SK-N-MC (cell line): ENCODE results near the gene CHM.
"Not testable (repeated sequence)": the region's sequence is repeated elsewhere in the genome, so short reads cannot be mapped to it uniquely, and the experiment has no call there.

Experiments used
- DNase-seq: peaks from one replicate; pipeline ENCODE4 v3.0.0-alpha.2; 2011; ENCODE audit warnings: low read depth, low spot score
- H3K27ac ChIP-seq: fragments of 200-600 bp; sonication (generic); 2 replicates; pipeline ENCODE4 v1.5.1; 2016; ENCODE audit warnings: mixed run types
- H3K36me3 ChIP-seq: fragments of 200-600 bp; sonication (generic); 2 replicates; pipeline ENCODE4 v1.6.1; 2017; ENCODE audit warnings: antibody characterized with exemption, low read length, mixed read lengths; ENCODE audit not compliant: insufficient read depth
- H3K4me3 ChIP-seq: fragments of 200-600 bp; sonication (generic); 2 replicates; pipeline ENCODE4 v1.5.1; 2016
- H3K9ac ChIP-seq: fragments of 200-600 bp; sonication (generic); 2 replicates; pipeline ENCODE4 v1.8.0; 2017; ENCODE audit warnings: mixed run types, mixed read lengths; ENCODE audit not compliant: insufficient read length
- H3K9me3 ChIP-seq: fragments of 200-600 bp; sonication (generic); 2 replicates; pipeline ENCODE4 v1.6.1; 2017; ENCODE audit warnings: low read depth, mild to moderate bottlenecking, antibody characterized with exemption, low read length, moderate library complexity, mixed read lengths
- EZH2 ChIP-seq: fragments of 200-600 bp; sonication (generic); IDR thresholded peaks from one replicate; pipeline ENCODE4 v1.6.1; 2017; ENCODE audit warnings: antibody characterized with exemption
- FOXP2 ChIP-seq: optimal IDR thresholded peaks from 2 replicates; pipeline ENCODE3; 2011; ENCODE audit warnings: mild to moderate bottlenecking, moderate library complexity; ENCODE audit not compliant: insufficient read depth; ENCODE audit errors: extremely low read length, control extremely low read depth
- POLR2AphosphoS5 ChIP-seq: IDR thresholded peaks from 2 replicates; pipeline ENCODE4 v1.6.1; 2012; ENCODE audit warnings: mild to moderate bottlenecking, low read depth, low read length, borderline replicate concordance

The CHM gene

DNA sequence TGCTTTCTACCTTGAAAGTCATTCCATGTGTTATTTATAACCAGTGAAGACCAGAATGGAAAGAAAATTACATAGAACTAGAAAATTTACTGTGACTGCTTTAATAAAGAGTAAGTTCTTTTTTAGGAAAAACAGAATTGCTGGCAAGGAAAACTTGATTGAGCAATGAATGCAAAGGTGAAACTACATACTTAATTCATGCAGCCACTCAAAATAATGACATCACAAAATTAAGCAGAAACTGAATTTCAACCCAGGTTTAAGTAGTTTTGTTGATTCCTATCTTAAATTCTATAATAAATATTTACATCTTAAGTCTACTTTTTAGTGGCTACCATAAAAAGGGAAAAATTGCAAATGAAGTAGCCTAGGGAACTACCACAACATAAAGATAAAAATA lies 14.0 kb downstream of the CHM start:
- no peak for TF ChIP-seq POLR2AphosphoS5
- TF ChIP-seq FOXP2 = no peak
- no peak for TF ChIP-seq EZH2
- no peak overlapping the region for H3K4me3 ChIP-seq
- no peak for DNase-seq
- no peak overlapping the region for H3K27ac ChIP-seq
- H3K9me3 ChIP-seq = no peaks in the 10 kb centered on the region
- H3K9ac ChIP-seq = no peak overlapping the region
- peaks cover 3% of the 10 kb centered on the region; the same call in 1 of the 2 replicates for H3K36me3 ChIP-seq

DNA sequence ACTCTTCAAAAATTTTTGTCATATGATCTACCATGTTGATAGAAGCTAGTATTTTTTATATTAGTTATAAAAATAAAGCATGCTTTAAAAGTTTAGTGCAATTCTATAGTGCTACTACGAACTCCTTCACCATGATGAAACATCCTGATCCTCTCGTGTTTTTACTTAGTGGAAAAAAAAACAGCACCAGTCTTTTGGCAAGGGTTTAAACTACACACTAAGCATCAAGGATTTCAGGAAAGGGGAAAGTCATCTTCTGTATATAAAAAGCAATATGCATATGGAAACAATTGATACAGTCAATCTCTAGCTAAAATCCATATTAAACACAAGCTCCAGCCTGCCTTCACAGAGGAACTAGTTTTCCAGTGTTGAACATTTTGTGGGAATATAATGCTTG lies 18.7 kb downstream of the CHM start:
- no peak overlapping the region for H3K4me3 ChIP-seq
- TF ChIP-seq FOXP2 (no peak), EZH2 (no peak), POLR2AphosphoS5 (no peak)
- H3K36me3 ChIP-seq = peaks cover 11% of the 10 kb centered on the region

DNA sequence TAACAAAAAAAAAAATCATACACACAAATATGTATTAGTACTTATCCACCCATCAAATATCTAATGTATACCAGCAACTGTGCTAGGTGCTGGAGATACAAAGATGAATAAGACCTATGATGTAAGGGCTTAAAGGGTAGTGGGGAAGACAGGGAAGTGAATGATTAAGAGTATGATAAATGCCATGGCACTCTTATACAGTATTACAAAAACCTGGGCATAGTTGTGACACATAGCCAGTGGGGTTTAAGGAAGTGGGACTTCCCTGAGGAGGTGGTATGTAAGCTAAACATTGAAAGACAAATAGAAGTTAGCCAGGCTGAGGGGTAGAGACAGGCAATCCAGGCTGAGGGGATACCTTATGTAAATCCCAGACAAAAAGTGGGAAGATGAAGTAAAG lies 23.5 kb downstream of the CHM start:
- TF ChIP-seq EZH2 = no peak
- TF ChIP-seq POLR2AphosphoS5 = no peak
- no peak for TF ChIP-seq FOXP2
- H3K9me3 ChIP-seq = no peaks in the 10 kb centered on the region
- no peak overlapping the region for H3K9ac ChIP-seq

More for the DNA sequence above, 18.7 kb downstream of the CHM start:
- DNase-seq = no peak
- Histone ChIP-seq H3K9ac (no peak overlapping the region), H3K27ac (no peak overlapping the region), H3K9me3 (no peaks in the 10 kb centered on the region)

DNA sequence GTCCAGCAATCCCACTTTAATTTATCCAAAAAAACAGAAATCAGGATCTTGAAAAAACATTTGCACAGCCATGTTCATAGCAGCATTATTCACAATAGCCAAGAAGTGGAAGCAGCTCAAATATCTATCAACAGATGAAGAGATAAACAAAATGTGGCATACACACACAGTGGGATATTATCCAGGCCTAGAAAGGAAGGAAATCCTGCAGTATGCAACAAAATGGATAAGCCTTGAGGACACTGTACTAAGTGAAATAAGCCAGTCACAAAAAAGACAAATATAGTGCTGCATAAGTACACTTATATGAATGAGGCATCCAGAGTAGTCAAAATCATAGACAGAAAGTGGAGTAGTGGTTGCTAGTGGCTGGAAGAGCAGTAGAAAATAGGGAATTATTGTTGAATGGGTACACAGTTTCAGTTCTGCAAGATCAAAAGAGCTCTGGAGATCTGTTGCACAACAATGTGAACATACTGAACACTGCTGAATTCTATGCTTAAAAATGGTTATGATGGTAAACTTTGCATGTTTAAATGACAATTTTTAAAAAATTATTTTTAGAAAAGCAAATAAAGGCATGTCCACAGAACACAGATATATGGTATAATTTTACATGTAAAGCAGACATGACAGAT lies 25.6 kb downstream of the CHM start:
- TF ChIP-seq POLR2AphosphoS5 (no peak), FOXP2 (no peak), EZH2 (no peak)
- no peaks in the 10 kb centered on the region for H3K9me3 ChIP-seq
- H3K36me3 ChIP-seq = peaks cover 8% of the 10 kb centered on the region
- no peak overlapping the region for H3K9ac ChIP-seq
- no peak overlapping the region for H3K27ac ChIP-seq
- DNase-seq = no peak
- H3K4me3 ChIP-seq = no peak overlapping the region

More for the DNA sequence above, 23.5 kb downstream of the CHM start:
- Histone ChIP-seq H3K36me3 (peaks cover 8% of the 10 kb centered on the region), H3K27ac (no peak overlapping the region), H3K4me3 (no peak overlapping the region)
- DNase-seq = no peak

DNA sequence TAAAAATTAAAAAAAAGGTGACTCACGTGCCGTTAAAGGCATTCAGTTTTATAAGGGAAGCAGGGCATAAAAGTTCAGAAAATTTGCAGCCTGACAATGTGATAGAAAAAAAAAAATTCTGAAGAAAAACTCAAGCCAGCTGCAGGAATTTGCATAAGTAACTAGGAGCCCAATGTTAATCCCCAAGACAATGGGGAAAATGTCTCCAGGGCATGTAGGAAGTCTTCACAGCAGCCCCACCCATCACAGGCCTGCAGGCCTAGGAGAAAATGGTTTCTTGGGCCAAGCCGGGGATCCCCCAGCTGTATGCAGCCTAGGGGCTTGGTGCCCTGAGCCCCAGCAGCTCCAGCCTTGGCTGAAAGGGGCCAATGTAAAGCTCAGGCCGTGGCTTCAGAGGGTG lies 31.2 kb downstream of the CHM start:
- no peak overlapping the region for H3K4me3 ChIP-seq
- no peak overlapping the region for H3K27ac ChIP-seq
- no peaks in the 10 kb centered on the region for H3K36me3 ChIP-seq
- no peaks in the 10 kb centered on the region for H3K9me3 ChIP-seq
- TF ChIP-seq FOXP2 (no peak), POLR2AphosphoS5 (no peak), EZH2 (no peak)
- no peak for DNase-seq
- H3K9ac ChIP-seq = no peak overlapping the region

DNA sequence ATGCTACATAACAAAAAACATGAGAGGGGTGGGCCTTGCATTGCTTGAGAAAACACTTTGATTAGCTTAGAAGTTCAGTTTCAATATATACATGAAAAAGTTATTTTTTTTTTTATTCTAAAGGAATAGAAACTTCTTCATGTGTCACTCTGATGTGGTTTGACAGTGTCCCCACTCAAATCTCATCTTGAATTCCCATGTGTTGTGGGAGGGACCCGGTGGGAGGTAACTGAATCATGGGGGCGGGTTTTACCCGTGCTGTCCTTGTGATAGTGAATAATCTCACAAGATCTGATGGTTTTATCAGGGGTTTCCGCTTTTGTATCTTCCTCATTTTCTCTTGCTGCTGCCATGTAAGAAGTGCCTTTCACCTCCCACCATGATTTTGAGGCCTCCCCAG lies 32.4 kb downstream of the CHM start:
- H3K9me3 ChIP-seq, H3K9ac ChIP-seq, DNase-seq, H3K36me3 ChIP-seq, H3K27ac ChIP-seq, H3K4me3 ChIP-seq: not testable (repeated sequence)

DNA sequence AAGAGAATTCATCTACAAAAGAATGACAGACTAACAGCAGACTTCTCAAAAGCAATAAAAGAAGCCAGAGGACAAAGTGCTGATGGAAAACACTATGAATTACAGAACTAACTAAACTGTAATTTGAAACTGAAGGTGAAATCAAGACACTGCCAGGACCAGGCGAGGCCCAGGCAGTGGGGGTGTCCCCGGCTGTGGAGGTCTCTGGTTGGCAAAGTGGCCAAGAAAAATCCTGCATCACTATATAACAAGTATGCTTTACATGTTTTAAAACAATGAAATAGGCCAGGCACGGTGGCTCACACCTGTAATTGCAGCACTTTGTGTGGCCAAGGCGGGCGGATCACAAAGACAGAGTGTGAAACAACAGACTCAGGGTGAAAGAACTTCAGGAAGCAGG lies 32.9 kb downstream of the CHM start:
- H3K27ac ChIP-seq = no peak overlapping the region

DNA sequence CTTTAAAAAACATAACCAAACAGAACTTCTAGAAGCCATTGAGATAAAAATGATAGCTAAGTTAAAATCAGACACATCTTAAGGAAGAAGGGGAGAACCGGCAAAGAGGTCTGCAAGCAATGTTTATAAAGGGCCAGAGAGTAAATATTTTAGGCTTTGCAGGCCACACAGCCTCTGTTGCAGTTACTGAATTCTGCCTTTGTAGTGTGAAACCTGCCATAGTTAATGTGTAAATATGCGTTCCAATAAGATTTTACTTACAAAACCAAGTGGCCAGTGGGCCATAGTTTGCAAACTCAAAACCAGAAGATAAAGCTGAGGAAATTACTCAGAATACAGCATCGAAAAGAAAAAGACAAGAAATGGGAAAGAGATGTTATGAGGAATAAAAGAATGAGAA lies 33.6 kb downstream of the CHM start:
- no peak for DNase-seq
- TF ChIP-seq FOXP2 (no peak), POLR2AphosphoS5 (no peak), EZH2 (no peak)
- Histone ChIP-seq H3K4me3 (no peak overlapping the region), H3K36me3 (peaks cover 5% of the 10 kb centered on the region; the same call in 1 of the 2 replicates), H3K27ac (no peak overlapping the region), H3K9me3 (no peaks in the 10 kb centered on the region), H3K9ac (no peak overlapping the region)

More for the DNA sequence above, 32.9 kb downstream of the CHM start:
- H3K36me3 ChIP-seq = no peaks in the 10 kb centered on the region
- no peak overlapping the region for H3K4me3 ChIP-seq
- no peak for DNase-seq
- H3K9ac ChIP-seq = no peak overlapping the region
- no peaks in the 10 kb centered on the region for H3K9me3 ChIP-seq
- no peak for TF ChIP-seq FOXP2

DNA sequence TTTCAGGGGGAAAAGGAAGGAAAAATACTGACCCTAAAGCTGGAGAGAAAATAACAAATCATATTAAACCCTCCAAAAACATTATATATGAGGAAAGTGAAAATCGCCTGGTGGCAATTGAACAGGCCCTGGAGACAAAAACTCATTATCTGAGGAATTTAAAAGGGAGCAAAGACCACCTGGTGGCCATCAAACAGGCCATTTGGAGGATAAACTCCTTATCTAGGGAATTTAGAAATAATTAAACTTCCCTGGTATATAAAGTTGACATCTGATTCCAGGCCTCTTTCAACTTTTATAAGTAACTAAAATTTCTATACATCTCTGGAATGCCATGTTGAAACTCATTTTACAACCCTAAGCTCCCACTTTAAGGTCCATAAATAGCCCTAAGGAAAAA lies 35.2 kb downstream of the CHM start:
- DNase-seq = no peak
- no peak overlapping the region for H3K9ac ChIP-seq
- peaks cover 5% of the 10 kb centered on the region; the same call in 1 of the 2 replicates for H3K36me3 ChIP-seq
- H3K9me3 ChIP-seq = no peaks in the 10 kb centered on the region
- H3K27ac ChIP-seq = 0 out of 2 replicates have a peak overlapping the region, but pooled peaks have one; percentile 19
- no peak for TF ChIP-seq EZH2
- TF ChIP-seq POLR2AphosphoS5 = no peak
- no peak for TF ChIP-seq FOXP2
- no peak overlapping the region for H3K4me3 ChIP-seq

DNA sequence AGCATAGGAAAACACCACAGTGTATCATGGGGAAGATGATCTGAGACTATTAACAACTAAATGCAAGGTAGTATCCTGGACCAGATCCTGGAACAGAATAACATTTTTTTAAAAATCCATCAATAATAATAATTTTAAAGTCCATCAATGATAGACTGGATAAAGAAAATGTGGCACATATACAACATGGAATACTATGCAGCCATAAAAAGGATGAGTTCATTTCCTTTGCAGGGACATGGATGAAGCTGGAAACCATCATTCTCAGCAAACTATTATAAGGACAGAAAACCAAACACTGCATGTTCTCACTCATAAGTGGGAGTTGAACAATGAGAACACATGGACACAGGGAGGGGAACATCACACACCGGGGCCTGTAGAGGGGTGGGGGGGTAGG lies 37.6 kb downstream of the CHM start:
- not testable (repeated sequence) for H3K27ac ChIP-seq, H3K4me3 ChIP-seq, H3K36me3 ChIP-seq, DNase-seq, H3K9ac ChIP-seq, H3K9me3 ChIP-seq

DNA sequence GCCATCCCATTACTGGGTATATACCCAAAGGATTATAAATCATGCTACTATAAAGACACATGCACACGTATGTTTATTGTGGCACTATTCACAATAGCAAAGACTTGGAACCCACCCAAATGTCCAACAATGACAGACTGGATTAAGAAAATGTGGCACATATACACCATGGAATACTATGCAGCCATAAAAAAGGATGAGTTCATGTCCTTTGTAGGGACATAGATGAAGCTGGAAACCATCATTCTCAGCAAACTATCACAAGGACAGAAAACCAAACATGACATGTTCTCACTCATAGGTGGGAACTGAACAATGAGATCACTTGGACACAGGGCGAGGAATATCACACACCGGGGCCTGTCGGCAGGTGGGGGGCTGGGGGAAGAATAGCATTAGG lies 39.5 kb downstream of the CHM start:
- not testable (repeated sequence) for H3K9me3 ChIP-seq, H3K9ac ChIP-seq, H3K4me3 ChIP-seq, DNase-seq, H3K36me3 ChIP-seq, H3K27ac ChIP-seq
